Measurements from ENCODE around the gene RRP15. TPM values are rescaled to one million over a fixed set of nuclear protein-coding genes. Genes with fewer than 3 reads are reported as not detected.

The RRP15 gene
- total and polyA plus RNA-seq, 2 of the 13 experiments (the other 11 are each of a cell fraction or from before 2014, with no cell fraction given), result 2.1 to 37.5 TPM

- Histone ChIP-seq H3K79me2 (ENCODE audit: insufficient read depth, low read length) (peaks cover 18% of the 10 kb centered on the region), H3K27ac (ENCODE audit: extremely low read length, insufficient read depth, low read length) (no peak overlapping the region), H3K36me3 (replicated peaks in 1 of 2; ENCODE audit: control insufficient read depth in 1 of 2, insufficient read depth in 2 of 2, low read length in 2 of 2) (peaks cover 11 to 34% of the 10 kb centered on the region in 2 experiments; a peak in 4 of 5 replicates), H3K4me1 (ENCODE audit: insufficient read depth, low read length) (no peaks in the 10 kb centered on the region), H4K20me1 (ENCODE audit: insufficient read depth, low read length) (no peaks in the 10 kb centered on the region; the same call in 1 of the 2 replicates), H3K4me3 (replicated peaks in 1 of 3; ENCODE audit: insufficient read depth in 1 of 3, low read depth in 2 of 3, low read length in 3 of 3) (no peak overlapping the region), H3K4me2 (ENCODE audit: low read depth, low read length) (no peak overlapping the region), H2AFZ (ENCODE audit: low read length) (no peak overlapping the region), H3K9ac (ENCODE audit: insufficient read depth, low read depth, low read length) (no peak overlapping the region), H3K9me3 (ENCODE audit: low read length) (no peaks in the 10 kb centered on the region), H3K27me3 (ENCODE audit: control insufficient read depth in 1 of 2, insufficient read depth in 2 of 2, low read length in 2 of 2) (no peaks in the 10 kb centered on the region; a peak in 1 of 5 replicates)
- FAIRE-seq (no peak), DNase-seq (ENCODE audit: low spot score) (no peak), ATAC-seq (no peak)
- WGBS (ENCODE audit: low lambda C conversion rate), result 95% methylated on average over 1 of the region's 1 CpG
- CTCF ChIA-PET (ENCODE audit: low intra/inter-chr PET ratio, low total read pairs), result no interaction called here
- no peak for TF ChIP-seq REXO4 (CRISPR knock-in tag; IDR thresholded peaks at IDR 0.05; ENCODE audit: borderline replicate concordance)
- TF ChIP-seq, protein P1, sequence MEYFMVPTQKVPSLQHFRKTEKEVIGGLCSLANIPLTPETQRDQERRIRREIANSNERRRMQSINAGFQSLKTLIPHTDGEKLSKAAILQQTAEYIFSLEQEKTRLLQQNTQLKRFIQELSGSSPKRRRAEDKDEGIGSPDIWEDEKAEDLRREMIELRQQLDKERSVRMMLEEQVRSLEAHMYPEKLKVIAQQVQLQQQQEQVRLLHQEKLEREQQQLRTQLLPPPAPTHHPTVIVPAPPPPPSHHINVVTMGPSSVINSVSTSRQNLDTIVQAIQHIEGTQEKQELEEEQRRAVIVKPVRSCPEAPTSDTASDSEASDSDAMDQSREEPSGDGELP (IDR thresholded peaks at IDR 0.05; ENCODE audit: borderline replicate concordance, low read depth), result no peak
- TF ChIP-seq, protein P2, sequence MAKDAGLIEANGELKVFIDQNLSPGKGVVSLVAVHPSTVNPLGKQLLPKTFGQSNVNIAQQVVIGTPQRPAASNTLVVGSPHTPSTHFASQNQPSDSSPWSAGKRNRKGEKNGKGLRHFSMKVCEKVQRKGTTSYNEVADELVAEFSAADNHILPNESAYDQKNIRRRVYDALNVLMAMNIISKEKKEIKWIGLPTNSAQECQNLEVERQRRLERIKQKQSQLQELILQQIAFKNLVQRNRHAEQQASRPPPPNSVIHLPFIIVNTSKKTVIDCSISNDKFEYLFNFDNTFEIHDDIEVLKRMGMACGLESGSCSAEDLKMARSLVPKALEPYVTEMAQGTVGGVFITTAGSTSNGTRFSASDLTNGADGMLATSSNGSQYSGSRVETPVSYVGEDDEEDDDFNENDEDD (CRISPR knock-in tag; IDR thresholded peaks at IDR 0.05; ENCODE audit: borderline replicate concordance), result no peak
- TF ChIP-seq ZNF570 (CRISPR knock-in tag; IDR thresholded peaks at IDR 0.05; ENCODE audit: borderline replicate concordance), result no peak
- no peak for TF ChIP-seq HCFC1 (IDR thresholded peaks at IDR 0.05; ENCODE audit: low read depth, low read length)
- TF ChIP-seq POLR2A (IDR thresholded peaks at IDR 0.05; ENCODE audit: insufficient read depth in 1 of 2, low read depth in 2 of 2, low read length in 2 of 2), result no peak
- TF ChIP-seq ARHGAP35 (CRISPR knock-in tag; IDR thresholded peaks at IDR 0.05; ENCODE audit: borderline replicate concordance), result no peak
- TF ChIP-seq NR2F6 (IDR thresholded peaks at IDR 0.05), result no peak
- no peak for TF ChIP-seq NR2F6 (CRISPR knock-in tag; IDR thresholded peaks at IDR 0.05)
- TF ChIP-seq, protein P3, sequence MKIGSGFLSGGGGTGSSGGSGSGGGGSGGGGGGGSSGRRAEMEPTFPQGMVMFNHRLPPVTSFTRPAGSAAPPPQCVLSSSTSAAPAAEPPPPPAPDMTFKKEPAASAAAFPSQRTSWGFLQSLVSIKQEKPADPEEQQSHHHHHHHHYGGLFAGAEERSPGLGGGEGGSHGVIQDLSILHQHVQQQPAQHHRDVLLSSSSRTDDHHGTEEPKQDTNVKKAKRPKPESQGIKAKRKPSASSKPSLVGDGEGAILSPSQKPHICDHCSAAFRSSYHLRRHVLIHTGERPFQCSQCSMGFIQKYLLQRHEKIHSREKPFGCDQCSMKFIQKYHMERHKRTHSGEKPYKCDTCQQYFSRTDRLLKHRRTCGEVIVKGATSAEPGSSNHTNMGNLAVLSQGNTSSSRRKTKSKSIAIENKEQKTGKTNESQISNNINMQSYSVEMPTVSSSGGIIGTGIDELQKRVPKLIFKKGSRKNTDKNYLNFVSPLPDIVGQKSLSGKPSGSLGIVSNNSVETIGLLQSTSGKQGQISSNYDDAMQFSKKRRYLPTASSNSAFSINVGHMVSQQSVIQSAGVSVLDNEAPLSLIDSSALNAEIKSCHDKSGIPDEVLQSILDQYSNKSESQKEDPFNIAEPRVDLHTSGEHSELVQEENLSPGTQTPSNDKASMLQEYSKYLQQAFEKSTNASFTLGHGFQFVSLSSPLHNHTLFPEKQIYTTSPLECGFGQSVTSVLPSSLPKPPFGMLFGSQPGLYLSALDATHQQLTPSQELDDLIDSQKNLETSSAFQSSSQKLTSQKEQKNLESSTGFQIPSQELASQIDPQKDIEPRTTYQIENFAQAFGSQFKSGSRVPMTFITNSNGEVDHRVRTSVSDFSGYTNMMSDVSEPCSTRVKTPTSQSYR (CRISPR knock-in tag; IDR thresholded peaks at IDR 0.05; ENCODE audit: borderline replicate concordance), result no peak
- in situ Hi-C loops (cut with HindIII; ENCODE audit: extremely low pct_ligation_motif_present, low pct_unique_long_range_greater_than_20kb) (no loop called here), intact Hi-C loops (cut with micrococcal nuclease; ENCODE audit: unreplicated experiment) (no loop called here)
- BruUV-seq (replicated peaks), result no TSS peak
- POLR2A ChIA-PET, result no interaction called here
These were observed 16.1 kb downstream of the RRP15 start for GRCh38 chr1:218301217-218301616.

All from HepG2 (cell line).